KBM-7 (cell line): ENCODE measurements around the gene CYYR1.

Experiments used
- DNase-seq: peaks from one replicate; pipeline ENCODE4 v3.0.0-alpha.2; 2015
- in situ Hi-C: fragments of 300-500 bp; cut with MboI; formaldehyde crosslinking; loops from 2 replicates; pipeline ENCODE4 v1.14.3; 2020; ENCODE audit warnings: low sequenced_read_pairs, low pct_unique_long_range_greater_than_20kb, mixed read lengths

CYYR1 gene

DNA sequence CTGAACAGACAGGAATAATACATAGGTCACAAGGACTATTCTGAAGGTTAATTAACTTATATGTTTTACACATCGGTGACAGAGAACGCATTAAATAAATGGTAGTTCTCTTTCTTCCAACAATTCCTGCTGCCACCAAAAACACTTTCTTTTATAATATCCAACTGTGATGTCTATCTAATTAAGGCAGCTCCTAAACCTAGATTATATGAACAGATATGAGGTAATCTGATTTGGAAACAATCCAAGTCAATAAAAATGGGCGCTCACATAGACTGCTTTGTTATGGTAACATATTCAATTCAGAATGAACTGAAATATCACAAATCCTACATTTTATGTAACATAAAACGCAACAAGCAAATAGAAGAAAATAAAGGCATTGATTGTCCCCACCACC, 16.0 kb downstream of the CYYR1 start:
- no peak for DNase-seq
- in situ Hi-C loops, result no loop called here

DNA sequence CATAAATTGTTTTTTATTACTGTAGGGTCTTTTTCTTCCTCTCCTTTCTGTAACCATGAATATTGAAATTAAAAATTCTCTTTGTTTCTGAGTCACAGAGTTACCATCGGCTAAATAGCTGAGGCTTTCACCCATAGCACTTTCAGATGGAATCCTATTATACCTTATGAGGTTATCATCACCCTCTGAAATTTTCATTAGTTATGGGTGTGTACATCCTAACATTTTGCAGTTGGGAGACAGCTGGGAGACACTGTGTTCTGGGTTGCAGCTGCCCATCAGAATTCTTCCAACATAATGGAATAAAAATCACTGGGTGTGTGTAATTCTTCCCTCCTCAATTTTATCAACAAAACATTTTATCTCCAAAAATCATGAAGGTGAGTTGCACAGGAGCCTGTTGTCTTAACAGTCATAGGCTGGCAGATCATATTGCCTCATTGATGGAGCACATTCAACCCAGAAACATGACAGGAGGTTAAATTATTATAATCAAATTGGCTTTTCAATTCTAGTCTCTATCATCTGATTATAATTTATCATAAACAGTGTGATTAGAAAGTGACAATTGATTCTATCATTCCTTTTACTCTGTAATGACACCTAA, 17.4 kb downstream of the CYYR1 start:
- in situ Hi-C loops, result no loop called here
- DNase-seq, result no peak

DNA sequence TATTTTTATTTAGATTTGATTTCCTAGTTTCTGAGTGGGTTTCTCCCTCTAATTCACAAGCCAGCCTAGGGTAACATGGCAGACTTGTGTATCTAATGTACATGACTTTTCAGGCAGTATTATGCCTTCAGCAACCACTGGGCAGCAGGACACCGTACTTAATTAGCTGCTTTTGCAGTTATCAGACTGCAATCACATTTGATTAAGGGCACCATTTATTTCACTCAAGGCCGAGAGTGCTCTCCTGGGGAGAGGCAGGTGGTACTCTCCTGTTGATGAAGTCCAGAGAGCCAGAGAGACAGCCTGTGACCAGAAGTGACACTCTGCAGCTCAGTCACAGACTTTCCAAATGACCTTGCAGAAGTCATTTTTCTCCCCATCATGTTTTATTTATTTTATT, 18.7 kb downstream of the CYYR1 start:
- in situ Hi-C loops, result no loop called here

DNA sequence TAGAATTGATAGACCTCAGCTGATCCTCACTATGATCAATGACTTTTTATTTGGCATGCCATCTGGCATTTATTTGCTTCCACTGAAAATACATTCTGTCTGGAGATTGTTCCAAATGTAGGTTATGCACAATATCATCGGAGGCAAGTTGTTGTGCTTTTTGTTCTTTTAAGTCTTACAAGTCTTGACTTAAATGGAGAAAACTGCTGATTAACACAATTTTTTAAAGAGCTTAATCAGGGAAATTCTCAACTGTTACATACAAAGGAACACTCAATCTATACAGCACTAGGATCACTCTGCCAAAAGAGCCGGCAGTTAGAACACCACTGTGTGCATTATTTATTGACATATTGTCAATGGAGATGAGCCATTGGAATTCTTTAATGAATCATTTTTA, 19.2 kb downstream of the CYYR1 start:
- in situ Hi-C loops, result no loop called here
- DNase-seq, result no peak

More for the DNA sequence above, 18.7 kb downstream of the CYYR1 start:
- no peak for DNase-seq

DNA sequence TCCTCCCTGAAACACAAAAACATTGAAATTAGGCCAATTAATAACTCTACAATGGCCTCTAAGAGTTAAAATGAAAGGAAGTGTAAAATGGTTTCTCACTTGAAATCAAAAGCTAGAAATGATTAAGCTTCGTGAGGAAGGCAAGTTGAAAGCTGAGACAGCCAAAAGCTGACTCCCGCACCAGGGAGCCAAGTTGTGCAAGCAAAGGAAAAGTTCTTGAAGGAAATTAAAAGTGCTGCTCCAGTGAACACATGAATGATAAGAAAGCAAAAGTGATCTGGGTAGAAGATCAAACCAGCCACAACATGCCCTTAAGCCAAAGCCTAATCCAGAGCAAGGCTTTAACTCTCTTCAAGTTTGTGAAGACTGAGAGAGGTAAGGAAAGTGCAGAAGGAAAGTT, 22.8 kb downstream of the CYYR1 start:
- no peak for DNase-seq
- in situ Hi-C loops, result no loop called here

DNA sequence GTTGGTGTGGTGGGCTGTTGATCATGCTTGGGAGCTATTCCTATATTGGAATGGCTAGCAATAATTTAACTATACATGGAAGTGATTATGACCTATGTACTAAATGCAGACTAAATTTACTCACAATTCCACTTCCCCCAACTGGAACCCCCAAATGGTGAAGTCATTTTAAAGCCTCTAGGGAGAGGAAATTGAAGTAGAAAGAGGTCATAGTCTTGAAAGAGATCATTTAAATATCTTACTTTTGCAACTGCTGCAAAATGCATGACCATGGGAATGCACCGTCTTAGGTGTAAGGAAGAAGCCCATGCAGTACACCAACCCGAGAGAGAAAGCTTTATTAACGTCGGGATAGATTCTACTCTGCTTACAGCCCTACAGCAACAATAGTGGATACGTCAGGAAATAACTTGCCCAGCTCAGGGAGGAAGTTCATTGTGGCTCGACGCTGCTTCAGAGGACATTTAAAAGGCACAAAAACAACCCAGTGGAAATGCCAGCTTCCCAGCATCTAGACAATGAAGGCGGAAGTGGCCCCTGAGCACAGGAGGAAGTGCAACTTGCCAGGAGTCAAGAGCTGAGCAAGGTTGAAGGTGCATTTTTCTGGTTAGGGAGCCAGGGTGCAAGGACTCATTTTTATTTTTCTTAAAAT, 26.5 kb downstream of the CYYR1 start:
- no peak for DNase-seq
- in situ Hi-C loops, result no loop called here

DNA sequence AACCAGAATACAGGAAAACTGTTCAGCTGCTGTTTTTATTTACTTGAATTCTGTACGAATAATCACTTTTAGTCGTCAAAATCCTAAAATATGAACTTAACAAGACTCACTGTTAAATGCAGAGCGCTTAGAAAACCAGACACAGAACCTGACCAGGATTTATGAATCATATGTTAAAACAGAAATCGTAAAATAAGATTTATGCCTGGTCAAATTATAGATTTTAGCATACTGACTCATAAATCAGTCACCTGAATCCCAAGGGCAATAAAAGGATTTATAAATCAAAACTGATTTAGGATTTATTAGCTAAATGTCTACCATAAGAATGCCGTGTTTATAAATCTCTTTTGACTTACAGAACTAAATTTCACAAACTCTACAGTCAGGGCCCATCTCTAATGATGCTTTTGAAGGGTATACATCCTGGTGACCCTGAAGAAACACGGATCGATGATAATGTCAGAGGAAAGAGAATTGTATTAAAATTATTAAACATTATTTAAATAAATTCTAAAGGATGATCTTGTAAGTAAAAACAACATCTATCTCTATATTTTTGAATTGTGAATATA, 28.8 kb downstream of the CYYR1 start:
- no peak for DNase-seq
- in situ Hi-C loops, result no loop called here

DNA sequence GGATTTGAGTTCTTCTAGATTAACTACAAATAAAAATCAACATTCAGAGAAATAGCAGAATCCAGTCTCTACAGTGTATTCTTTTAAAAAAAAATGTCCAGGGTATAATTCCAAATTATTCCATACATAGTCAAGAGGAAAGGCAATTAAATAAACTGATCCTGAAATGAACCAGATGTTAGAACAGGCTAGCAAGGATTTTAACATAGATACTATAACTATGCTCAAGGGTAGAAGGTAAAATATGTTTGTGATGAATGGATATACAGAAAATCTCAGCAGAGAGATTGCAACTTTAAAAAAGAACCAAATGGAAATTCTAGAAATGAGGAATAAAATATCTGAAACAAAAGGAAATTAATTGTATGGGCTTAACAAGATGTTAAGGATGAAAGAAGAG, 32.4 kb downstream of the CYYR1 start:
- in situ Hi-C loops, result no loop called here
- no peak for DNase-seq

DNA sequence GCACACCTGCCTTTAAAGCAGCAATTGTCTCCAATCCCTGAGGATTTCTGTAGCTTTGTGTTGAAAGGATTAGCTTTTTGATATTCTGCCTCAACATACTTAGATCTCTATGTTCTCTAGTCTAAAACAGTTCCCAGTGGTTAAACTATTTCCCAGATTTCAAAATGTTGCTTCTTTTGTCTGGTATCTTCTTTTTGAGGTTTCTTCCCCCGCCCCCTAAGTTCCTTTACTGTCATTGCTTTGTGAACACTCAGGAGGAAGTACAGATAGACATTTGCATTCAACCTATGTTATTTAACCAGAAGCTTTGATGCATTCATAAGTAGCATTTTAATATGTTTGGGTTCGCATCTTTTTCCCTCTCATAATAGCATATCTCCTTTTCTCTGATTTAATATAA, 33.5 kb downstream of the CYYR1 start:
- DNase-seq, result no peak
- in situ Hi-C loops, result no loop called here

DNA sequence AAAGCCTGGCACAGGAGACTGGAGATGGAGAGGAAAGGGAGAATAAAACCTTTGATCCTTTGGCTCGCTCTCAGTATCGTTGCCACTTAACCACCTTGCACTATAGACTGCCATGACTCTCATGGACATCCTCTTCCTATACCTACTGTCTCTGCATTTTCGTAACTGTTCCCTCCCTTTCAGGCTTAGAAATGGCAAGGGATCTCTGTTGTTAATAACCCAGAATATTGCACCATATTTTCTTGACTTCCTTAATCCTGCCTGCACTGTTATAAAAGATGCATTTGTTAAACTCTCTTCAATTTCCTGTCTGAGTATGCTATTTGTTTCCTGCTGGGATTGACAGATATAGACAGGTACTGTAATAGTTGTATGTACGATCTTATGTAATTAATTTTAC, 38.6 kb downstream of the CYYR1 start:
- DNase-seq, result no peak
- in situ Hi-C loops, result no loop called here

DNA sequence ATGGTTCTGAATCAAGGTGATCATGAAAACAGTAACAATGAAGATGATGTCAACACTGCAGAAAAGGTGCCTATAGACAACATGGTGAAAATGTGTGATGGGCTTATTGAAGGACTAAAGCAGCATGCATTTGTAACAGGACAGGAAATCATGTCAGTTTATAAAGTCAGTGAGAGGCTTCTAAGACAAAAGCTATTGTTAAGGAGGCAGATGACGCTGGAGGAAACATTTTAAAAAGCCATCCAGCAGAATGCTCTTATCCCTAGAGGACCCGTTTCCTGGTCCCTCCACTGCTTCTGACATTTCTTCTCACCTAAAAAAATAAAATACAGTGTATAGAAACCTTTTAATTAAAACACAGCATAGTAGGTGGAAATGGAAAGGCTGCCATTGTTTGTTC, 40.9 kb downstream of the CYYR1 start:
- in situ Hi-C loops, result no loop called here
- DNase-seq, result no peak

DNA sequence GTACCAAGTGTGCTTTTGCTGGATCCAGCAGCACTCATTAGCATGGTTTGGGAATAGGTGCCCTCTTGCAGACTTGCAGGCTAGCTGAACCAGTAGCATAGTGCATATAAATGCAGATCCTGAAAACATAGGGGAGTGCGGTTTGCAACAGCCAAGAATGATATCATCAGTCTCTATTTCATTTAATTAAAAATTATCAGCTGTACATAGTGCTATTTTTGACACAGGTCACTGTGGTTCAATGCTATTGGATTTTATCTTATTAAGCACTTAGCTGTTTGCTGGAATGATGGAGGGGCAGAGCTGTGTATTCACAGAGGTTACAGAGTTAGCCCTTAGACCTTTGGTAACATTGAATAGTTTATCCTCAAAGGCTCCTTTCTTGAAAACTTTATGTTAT, 43.6 kb downstream of the CYYR1 start:
- no peak for DNase-seq
- in situ Hi-C loops, result no loop called here

DNA sequence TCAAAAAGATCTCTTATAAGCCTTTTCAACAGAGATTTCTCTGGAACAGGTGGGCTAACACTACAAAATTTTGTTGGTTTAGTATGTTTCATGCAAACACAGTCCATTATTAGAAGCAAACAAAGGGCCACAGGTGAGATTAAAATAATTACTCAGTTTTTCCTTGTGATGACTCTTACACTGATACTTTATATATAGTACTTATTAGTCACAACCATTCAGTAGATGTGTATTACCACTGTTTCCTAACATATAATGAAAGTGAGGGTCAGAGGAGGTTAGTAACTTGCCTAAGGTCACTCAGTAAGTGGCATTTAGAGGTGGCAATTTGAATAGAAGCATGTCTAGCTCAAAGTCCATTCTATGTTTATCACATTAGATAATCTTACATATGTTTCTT, 44.2 kb downstream of the CYYR1 start:
- in situ Hi-C loops, result no loop called here
- DNase-seq, result no peak

DNA sequence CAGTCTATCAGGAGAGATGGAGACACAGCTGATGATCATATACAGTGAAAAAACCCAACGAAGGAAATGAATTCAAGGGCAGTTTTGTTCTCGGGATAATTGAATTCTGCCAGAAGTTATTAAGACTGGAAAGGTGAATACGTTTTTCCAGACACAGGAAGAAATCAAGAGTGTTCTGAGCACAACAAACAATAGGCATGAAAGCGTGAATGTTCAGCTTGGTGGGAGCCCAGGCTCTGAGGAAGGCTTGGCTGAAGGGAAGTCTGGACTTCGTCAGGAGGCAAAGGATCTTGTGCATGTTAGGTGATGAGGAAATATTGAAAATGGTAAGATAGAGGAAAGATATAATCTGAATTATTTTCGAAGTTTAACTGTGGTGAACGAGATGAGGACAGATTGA, 50.4 kb downstream of the CYYR1 start:
- DNase-seq, result no peak
- in situ Hi-C loops, result no loop called here

DNA sequence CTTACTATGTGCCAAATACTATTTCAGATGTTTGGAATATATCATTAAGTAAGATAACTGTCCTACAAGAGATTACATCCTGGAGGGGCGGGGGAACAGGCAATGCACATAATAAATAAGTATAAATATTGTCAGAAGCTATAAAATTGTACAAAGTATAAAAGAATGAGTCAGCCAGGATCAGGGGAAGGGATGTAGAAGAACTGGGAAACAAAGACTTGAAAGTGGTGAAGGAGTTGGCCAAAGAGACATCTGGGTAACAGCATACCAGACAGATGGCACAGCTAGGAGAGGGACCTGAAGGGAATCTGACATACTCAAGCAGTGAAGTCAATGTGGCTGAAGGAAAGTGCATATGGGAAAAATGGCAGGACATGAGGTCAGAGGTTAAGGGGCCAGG, 53.9 kb downstream of the CYYR1 start:
- in situ Hi-C loops, result no loop called here
- no peak for DNase-seq

DNA sequence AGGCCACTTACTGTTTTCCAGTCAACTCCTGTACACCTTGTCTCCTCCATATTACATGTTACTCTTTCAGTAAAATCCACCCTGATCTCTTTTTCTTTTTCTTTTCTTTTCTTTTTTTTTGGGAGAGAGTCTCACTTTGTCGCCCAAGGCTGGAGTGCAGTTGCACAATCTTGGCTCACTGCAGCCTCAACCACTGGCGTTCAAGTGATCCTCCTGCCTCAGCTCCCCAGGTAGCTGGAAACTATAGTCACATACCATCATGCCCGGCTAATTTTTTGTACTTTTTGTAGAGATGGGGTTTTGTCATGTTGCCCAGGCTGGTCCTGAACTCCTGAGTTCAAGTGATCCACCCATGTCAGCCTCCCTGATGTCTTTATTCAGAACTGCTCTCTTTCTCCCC, 57.8 kb downstream of the CYYR1 start:
- in situ Hi-C loops, result no loop called here
- DNase-seq, result no peak

DNA sequence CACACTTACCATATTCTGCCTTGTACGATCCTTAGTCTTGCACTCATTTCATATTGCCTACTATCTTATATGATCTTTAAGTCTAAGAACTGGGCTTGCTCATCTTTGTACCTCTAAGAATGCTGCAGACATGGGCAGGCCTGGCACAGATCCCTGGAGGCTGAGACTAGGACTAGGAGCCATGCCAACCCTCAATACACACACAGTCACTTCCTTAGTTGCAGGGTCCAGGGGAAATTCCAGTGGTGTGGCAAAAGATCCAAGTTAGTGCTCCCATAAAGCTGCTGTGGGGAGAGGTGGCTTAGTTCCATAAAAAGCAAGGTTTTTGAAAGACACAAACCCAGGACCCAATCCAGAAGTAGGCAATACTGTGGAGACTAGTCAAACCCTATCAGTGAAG, 59.9 kb downstream of the CYYR1 start:
- in situ Hi-C loops, result no loop called here
- DNase-seq, result no peak

DNA sequence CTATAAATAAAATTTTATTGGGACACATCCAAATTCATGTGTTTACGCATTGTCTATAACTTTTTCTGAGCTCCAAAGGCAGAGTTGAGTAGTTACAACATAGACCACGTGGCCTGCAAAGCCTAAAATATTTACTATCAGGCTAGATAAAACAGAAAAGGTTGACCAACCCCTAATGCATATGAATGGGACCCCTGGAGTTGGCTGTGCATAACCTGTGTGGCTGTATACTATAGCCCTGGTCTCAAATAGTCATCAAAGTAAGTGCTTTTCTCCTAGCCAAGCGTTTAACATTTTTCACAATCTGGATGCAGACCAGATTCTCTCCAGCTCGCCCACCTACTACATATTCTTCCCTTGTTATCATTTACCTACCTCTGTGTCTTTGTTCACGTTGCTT, 60.4 kb downstream of the CYYR1 start:
- in situ Hi-C loops, result no loop called here
- DNase-seq, result no peak

DNA sequence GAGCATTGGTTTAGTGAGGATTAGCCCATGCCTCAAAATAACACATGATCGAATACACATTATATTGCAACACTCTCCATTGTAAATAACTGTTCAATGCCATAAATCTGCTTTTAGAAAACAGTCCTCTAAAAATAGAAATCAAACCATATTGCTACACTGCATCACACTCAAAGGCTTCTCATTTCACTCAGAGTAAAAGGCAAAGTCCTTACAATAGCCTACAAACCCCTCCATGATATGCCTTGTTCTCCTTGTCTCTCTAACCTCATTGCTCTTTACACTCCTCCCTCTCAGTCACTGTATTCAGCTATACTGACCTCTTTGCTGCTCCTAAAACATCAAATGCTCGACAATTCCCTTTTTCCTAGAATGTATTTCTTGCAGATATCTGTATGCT, 64.2 kb downstream of the CYYR1 start:
- in situ Hi-C loops, result no loop called here
- DNase-seq, result no peak

DNA sequence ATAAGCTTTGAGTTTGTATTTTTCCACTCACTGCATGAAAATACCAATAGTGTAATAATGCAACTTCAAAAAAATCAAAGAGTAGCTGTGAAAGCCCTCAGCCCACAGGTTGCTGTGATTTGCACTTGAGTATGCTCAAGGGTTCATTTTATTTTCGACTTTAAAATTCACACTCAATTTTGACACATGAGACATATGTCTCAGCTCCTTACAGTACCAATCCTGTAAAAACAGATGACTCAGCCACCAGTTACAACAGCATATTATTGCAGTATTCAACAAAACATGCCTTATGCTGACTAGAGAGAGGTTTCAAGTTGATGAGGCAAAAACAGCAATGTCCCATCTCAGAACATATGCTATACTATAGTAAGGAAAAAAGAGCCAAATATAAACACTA, 66.1 kb downstream of the CYYR1 start:
- DNase-seq, result no peak
- in situ Hi-C loops, result no loop called here

DNA sequence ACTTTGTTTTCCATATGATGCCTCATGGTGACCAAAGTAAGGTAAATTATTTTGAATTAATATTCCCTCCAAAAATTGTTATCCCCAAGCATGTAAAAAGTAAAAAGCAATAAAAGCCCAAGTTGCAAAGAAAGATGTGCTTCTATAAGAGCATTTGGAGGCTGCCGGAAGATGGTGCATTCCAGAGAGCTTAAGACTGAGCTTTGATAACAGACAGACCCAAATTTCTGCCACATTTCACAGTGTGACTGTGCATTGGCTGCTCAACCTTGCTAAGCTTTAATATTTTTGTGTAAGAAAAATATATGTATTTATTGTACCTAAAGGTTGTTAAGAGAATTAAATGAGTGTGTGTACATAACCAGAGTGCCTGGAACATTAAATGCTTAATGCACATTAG, 67.9 kb downstream of the CYYR1 start:
- in situ Hi-C loops, result no loop called here
- no peak for DNase-seq
